ENCODE data around the gene SESN1.

The SESN1 gene

DNA sequence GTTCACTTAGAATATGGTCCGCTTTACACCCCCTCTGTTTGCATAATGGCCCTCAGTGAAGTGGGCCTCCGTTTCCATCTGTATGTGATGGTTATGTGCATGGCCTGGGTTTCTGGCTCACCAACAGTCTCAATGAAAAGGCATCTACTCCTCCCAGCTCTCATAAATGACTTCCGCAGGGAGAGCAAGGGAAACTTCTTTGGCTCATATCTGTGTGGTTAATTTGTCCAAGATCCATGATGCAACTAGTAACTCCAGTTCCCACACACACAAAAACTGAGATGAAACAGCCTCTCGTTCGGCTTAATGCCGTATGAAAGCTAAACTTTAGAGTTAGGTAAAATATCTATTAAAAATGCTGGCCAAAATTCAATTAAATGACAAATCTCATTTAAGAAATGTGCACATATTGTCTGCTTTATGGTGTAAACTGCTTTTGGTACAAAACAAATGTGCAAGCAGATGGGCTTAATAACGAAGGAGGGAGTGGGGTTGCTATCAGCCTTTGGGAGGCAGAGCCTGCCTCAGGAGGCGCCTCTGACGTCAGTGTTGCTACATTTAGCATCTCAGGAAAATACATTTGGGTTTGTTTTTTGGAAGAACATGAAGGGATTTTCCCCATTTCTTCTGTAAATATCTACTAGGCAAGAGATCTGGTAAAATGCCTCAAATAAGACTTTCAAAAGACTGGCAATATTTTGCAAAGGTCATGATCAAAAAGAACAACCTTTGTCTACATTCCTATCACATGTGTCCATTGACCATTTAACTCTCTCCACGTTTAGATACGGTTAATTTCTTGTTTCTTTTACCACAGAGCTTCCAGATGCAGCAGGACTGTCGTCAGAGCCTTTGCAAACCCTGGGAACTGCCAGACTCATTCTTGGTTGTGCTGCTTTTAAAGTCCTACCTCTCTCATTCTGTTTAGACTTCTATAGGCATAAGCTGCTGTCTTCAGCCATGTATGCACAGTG is 149.7 kb downstream of the SESN1 start:
- no peak for TF ChIP-seq EZH2phosphoT487 (IDR thresholded peaks at IDR 0.05; ENCODE audit: borderline replicate concordance)
- TF ChIP-seq, protein P1, sequence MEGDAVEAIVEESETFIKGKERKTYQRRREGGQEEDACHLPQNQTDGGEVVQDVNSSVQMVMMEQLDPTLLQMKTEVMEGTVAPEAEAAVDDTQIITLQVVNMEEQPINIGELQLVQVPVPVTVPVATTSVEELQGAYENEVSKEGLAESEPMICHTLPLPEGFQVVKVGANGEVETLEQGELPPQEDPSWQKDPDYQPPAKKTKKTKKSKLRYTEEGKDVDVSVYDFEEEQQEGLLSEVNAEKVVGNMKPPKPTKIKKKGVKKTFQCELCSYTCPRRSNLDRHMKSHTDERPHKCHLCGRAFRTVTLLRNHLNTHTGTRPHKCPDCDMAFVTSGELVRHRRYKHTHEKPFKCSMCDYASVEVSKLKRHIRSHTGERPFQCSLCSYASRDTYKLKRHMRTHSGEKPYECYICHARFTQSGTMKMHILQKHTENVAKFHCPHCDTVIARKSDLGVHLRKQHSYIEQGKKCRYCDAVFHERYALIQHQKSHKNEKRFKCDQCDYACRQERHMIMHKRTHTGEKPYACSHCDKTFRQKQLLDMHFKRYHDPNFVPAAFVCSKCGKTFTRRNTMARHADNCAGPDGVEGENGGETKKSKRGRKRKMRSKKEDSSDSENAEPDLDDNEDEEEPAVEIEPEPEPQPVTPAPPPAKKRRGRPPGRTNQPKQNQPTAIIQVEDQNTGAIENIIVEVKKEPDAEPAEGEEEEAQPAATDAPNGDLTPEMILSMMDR (conservative IDR thresholded peaks at IDR 0.05; ENCODE audit: low read length): no peak
- H2AFZ ChIP-seq (ENCODE audit: low read length): peak overlapping the region; percentile 39; the same call in 1 of the 2 replicates
- no peak overlapping the region for H3K9ac ChIP-seq (ENCODE audit: low read depth, low read length, poor library complexity, severe bottlenecking)
- H3K4me1 ChIP-seq (ENCODE audit: insufficient read depth, low read length, poor library complexity, severe bottlenecking): peaks cover 76% of the 10 kb centered on the region
- no peaks in the 10 kb centered on the region for H3K9me2 ChIP-seq (replicated peaks; ENCODE audit: low read depth, low read length)
- H3K36me3 ChIP-seq (ENCODE audit: insufficient read depth, low read length): no peaks in the 10 kb centered on the region
- no peak overlapping the region for H3K4me3 ChIP-seq (ENCODE audit: low read length, poor library complexity, severe bottlenecking)
- no peaks in the 10 kb centered on the region for H4K20me1 ChIP-seq (ENCODE audit: insufficient read depth, low read length, poor library complexity, severe bottlenecking)
- no peaks in the 10 kb centered on the region for H3K27me3 ChIP-seq (ENCODE audit: insufficient read depth, low read length, poor library complexity, severe bottlenecking)
- no peaks in the 10 kb centered on the region for H3K9me3 ChIP-seq (ENCODE audit: insufficient read depth, low read depth, low read length)
- H3F3A ChIP-seq (ENCODE audit: low read depth): 0 out of 2 replicates have a peak, but pooled peaks cover 4% of the 10 kb centered on the region
- no peak overlapping the region for H3K4me2 ChIP-seq (ENCODE audit: low read depth, low read length, poor library complexity, severe bottlenecking)
- H3K79me2 ChIP-seq (ENCODE audit: insufficient read depth, low read length): no peaks in the 10 kb centered on the region

DNA sequence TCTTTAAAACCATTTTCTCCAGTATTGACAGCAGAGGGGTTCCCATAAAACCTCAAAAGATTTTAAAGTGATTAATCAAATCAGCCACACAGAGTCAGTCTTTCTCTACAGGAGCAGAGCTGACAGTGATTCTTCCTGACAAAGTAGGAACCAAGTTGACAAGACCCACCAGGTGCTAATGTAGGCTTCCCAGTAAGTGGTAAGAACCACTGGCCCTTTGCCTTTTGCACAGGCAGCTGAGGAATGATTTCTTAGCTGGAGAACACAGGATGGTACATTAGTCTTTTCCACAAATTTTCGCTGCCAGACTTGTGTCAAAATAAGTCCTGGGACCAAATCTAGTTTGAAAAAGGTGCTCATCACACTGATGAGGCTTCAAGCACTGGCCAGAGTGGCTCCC is 150.6 kb downstream of the SESN1 start:
- no peak for TF ChIP-seq EZH2phosphoT487 (IDR thresholded peaks at IDR 0.05; ENCODE audit: borderline replicate concordance)
- TF ChIP-seq, protein P1 (conservative IDR thresholded peaks at IDR 0.05; ENCODE audit: low read length): peak; percentile 42
- Histone ChIP-seq H3K4me3 (ENCODE audit: low read length, poor library complexity, severe bottlenecking) (no peak overlapping the region), H3K9me2 (replicated peaks; ENCODE audit: low read depth, low read length) (no peaks in the 10 kb centered on the region), H3K4me2 (ENCODE audit: low read depth, low read length, poor library complexity, severe bottlenecking) (peak overlapping the region; percentile 5), H3K79me2 (ENCODE audit: insufficient read depth, low read length) (no peaks in the 10 kb centered on the region), H2AFZ (ENCODE audit: low read length) (peak overlapping the region; percentile 39; the same call in 1 of the 2 replicates), H3K9me3 (ENCODE audit: insufficient read depth, low read depth, low read length) (peaks cover 8% of the 10 kb centered on the region), H3K4me1 (ENCODE audit: insufficient read depth, low read length, poor library complexity, severe bottlenecking) (peaks cover 77% of the 10 kb centered on the region), H3K9ac (ENCODE audit: low read depth, low read length, poor library complexity, severe bottlenecking) (peak overlapping the region; percentile 69), H4K20me1 (ENCODE audit: insufficient read depth, low read length, poor library complexity, severe bottlenecking) (no peaks in the 10 kb centered on the region), H3K27me3 (ENCODE audit: insufficient read depth, low read length, poor library complexity, severe bottlenecking) (no peaks in the 10 kb centered on the region), H3K36me3 (ENCODE audit: insufficient read depth, low read length) (no peaks in the 10 kb centered on the region), H3F3A (ENCODE audit: low read depth) (0 out of 2 replicates have a peak, but pooled peaks cover 4% of the 10 kb centered on the region)

DNA sequence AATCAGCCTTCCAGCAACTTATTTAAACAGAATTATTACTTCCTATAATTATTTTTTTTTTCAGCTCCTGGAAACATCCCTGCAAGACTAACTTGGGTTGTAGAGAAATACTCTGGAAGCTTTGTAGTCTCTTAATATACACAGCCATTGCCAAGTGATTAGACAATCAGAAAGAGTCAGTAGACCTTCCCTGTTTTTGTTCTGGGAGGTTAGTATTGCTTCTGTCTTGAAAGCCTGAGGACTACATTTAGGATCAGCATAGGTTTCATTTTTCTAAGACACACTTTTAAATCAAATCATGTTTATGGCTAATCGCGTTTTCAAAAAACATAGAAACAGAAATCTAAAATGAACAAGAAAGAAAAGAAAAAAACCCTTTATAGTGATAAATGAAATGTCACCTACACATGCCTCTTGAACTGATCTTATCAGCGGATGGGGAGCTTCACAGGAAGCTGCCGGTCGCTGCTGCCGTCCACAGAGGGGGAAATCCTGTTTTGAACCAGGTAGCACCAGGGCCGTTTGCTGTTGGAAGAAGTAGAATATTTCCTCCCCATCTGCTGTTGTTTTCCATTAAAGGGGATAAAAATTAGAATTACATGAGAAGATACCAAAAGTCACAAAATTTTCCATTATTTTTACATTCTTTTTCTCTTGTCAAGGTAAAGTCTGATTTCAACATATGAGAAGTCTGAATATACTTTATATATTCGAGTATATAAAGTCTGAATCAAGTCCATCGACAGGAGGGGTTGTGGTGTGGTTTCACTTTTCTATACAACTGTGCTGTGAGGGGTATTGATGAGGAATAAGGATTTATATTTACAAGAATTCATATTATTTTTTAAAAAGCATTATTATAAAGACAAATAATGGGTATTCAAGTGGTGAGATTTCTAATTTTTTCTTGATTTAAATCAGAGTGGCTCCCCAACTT is 151.8 kb downstream of the SESN1 start:
- H3K79me2 ChIP-seq (ENCODE audit: insufficient read depth, low read length): no peaks in the 10 kb centered on the region
- peaks cover 73% of the 10 kb centered on the region for H3K4me1 ChIP-seq (ENCODE audit: insufficient read depth, low read length, poor library complexity, severe bottlenecking)
- H3K36me3 ChIP-seq (ENCODE audit: insufficient read depth, low read length): no peaks in the 10 kb centered on the region
- H3K4me2 ChIP-seq (ENCODE audit: low read depth, low read length, poor library complexity, severe bottlenecking): peak overlapping the region; percentile 88
- TF ChIP-seq, protein P1 (conservative IDR thresholded peaks at IDR 0.05; ENCODE audit: low read length): no peak
- TF ChIP-seq EZH2phosphoT487 (IDR thresholded peaks at IDR 0.05; ENCODE audit: borderline replicate concordance): no peak
- H3F3A ChIP-seq (ENCODE audit: low read depth): 0 out of 2 replicates have a peak, but pooled peaks cover 4% of the 10 kb centered on the region
- H2AFZ ChIP-seq (ENCODE audit: low read length): peak overlapping the region; percentile 64; the same call in 1 of the 2 replicates
- H3K9me3 ChIP-seq (ENCODE audit: insufficient read depth, low read depth, low read length): peaks cover 8% of the 10 kb centered on the region
- H4K20me1 ChIP-seq (ENCODE audit: insufficient read depth, low read length, poor library complexity, severe bottlenecking): no peaks in the 10 kb centered on the region
- peak overlapping the region; percentile 69 for H3K9ac ChIP-seq (ENCODE audit: low read depth, low read length, poor library complexity, severe bottlenecking)
- H3K27me3 ChIP-seq (ENCODE audit: insufficient read depth, low read length, poor library complexity, severe bottlenecking): no peaks in the 10 kb centered on the region
- H3K4me3 ChIP-seq (ENCODE audit: low read length, poor library complexity, severe bottlenecking): peak overlapping the region; percentile 71
- H3K9me2 ChIP-seq (replicated peaks; ENCODE audit: low read depth, low read length): no peaks in the 10 kb centered on the region
